Measurements from ENCODE around the gene EXOG.

The EXOG gene

DNA sequence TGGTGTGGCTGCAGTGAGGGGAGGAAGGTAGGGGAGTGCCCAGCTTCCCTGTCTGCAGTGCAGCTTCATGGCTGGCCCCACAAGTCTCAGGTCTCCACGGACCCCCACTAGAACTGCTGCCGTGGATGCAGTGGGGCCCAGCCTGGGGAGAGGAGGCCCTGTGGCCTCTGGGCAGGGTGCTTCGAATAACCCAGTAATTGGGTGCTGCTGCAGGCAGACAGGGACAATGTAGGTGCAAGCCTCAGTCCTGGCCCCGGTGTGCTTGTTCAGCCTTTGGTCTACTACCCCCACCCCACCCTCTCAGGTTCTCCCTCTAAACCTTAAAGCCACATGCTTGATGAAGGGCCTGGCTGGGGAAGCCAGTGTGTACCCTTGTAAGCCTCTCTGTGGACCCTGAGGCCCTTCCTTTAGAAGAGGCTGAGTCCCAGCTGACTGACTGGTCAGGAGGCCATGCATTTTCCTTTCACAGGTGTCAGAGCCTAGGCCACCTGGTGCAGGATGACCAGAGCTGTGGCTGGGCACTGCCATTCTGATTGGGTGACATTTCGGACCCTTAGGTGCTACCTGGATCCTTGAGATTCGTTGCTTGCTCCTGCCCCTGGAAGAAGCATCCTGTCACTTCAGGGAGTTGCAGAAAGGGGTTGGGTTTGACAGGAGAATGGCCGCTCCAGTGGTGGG is 21.1 kb upstream of the EXOG start:
- DNase-seq: no peak

DNA sequence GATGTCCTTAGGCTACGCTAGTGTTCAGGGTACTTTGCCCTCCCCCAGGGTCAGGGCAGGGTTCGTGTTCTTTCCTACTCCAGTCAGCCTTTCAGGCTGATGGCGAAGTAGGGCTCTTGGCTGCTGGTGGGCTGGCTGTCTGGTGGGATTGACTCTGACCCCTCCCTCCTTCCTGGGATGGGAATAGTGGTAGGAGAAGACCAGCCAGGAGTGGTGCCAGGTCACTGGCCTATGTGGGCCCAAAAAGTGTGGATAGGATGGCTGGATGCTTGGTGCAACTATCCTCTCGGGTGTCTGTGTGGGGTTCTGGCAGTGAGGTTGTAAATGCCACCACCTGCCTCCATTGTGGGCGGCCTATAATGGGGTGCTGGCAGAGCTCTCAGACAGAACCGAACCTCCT is 20.4 kb upstream of the EXOG start:
- DNase-seq: no peak

DNA sequence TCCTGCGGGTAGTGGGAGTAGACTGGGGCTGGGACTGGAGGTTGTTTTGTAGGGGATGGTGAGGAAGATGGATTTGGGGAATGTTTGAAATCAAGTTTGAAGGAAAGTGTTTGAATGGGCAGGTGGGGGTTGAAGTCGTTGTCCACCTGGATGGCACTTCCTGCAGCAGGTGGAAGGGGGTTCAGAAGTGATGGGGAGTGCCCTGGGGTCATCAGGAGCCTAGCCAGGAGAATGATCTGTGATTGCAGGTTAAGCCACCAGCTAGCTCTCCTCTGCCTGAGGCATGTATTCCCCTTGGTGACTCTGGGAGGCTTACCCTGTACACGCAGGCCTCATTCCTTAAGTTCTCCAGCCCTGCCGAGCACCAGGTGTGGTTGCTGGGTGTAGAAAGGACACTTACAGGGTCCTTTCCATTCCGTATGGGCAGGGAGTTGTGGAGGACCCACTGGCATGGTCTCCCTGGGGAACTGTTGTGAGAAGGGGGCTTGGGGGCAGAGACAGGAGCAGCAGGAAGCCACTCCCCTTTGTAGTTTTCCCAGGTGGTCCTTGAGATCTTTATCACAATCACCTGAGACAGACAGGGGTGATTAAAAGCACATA is 19.9 kb upstream of the EXOG start:
- DNase-seq: no peak

DNA sequence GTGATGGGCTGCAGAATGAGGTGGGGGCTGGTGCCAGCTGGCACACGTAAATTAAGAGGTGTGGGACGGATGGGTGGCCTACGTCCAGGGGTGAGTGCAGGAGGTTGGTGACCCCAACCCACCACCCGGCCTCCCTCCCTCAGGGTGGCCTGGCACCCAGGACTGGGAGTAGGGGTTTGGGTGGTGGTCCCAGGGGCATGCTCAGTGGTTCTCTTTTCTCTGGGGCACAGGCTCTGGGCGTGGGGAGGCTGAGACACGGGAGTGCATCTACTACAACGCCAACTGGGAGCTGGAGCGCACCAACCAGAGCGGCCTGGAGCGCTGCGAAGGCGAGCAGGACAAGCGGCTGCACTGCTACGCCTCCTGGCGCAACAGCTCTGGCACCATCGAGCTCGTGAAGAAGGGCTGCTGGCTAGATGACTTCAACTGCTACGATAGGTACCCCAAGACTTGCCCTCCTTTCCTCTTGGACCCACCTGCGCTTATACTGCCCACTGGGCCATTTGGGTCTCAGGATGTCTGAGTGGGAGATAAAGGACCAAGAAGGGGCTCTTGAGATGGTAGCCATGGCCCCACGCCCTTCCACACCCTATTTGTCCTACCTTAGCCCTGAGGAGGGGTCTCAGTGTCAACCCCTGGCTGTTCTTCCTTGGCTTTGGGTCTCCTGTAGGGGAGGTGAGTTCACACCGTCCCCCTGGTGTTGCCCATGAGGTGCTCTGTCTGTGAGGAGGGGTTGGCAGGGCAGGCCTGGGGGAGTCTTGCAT is 18.9 kb upstream of the EXOG start:
- DNase-seq: no peak

DNA sequence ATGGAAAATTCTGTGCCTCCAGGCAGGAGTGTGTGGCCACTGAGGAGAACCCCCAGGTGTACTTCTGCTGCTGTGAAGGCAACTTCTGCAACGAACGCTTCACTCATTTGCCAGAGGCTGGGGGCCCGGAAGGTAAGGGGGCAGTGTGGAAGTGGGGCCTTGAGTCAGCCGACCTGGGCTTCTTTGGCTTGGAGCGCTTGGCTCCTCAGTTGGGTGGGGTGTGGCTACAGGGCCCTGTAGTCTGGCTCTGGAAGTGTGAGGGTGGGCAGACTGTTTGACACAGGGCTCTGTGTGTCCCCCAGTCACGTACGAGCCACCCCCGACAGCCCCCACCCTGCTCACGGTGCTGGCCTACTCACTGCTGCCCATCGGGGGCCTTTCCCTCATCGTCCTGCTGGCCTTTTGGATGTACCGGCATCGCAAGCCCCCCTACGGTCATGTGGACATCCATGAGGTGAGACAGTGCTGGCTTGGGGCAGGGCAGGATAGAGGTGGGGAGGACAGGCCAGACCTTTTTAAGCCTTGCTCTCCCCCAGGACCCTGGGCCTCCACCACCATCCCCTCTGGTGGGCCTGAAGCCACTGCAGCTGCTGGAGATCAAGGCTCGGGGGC is 18.2 kb upstream of the EXOG start:
- DNase-seq: no peak

DNA sequence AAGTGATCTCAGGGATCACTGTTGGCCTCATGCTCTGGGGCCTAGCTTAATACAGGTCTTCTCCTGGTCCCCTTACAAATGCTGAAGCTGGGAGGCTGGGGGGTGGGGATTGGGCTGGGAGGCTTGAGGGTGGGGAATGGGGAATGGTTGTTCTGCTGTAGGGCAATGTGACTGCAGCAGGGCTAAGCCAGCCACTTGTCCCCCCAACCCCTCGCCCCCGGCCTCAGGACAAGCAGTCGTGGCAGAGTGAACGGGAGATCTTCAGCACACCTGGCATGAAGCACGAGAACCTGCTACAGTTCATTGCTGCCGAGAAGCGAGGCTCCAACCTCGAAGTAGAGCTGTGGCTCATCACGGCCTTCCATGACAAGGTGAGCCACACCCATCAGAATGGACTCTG is 17.2 kb upstream of the EXOG start:
- no peak for DNase-seq

DNA sequence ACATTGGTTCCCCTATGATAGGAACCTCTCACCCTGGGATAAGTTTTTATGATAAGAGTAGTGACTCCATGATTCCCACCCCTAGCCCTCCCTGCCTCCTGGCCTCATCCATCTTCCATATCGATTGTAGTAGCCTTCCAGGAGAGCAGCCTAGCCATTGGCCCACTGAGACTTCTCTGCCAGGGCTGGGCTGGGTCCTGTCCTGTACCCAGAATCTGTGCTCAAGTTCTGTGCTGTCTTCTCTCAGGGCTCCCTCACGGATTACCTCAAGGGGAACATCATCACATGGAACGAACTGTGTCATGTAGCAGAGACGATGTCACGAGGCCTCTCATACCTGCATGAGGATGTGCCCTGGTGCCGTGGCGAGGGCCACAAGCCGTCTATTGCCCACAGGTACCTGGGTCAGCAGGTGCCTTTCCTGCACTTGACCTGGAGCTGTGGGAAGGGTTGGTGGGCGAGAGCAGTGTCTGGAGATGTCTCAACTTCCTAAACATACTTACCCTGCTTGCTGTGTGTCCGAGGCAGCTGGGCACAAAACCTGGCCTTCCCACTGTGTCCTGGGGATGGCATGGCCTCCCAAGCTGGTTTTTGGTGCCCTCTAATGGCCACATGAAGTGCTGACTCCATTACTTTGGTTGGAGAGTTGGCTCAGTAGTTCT is 16.6 kb upstream of the EXOG start:
- DNase-seq: peak; percentile 78

DNA sequence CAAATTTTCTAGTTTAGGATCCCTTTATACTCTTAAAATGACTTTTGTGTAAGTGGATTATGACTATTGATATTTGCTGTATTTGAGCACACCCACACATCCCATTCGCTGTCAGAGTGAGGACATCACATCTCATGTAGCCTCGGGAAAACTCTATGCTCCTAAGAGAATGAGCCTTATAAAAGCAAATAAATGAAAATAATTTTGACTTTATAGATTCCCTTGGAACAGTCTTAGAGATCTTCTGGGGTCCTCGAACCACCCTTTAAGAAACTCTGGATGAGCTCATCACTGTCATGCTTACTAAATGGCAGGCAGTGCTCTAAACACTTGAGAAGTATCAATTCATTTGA is 16.1 kb upstream of the EXOG start:
- no peak for DNase-seq

DNA sequence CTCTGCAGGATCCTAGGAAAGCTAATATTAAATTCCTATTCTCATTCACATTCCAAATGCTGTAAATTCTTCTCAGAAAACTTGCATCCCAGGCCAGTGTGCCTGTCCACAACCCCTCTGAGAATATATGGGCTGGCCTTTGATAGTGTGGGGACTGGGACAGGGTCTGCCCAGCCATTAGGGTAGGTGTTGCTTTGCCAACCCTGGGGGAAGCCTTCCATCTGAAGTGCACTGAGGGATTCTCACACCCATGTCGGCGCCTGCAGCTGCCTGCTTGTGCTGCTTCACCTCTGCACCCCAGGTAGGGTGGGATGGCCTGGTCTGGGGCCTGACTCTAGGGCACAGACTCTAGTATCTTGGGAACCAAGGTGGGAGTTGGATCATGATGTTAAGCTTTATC is 15.2 kb upstream of the EXOG start:
- DNase-seq: no peak

DNA sequence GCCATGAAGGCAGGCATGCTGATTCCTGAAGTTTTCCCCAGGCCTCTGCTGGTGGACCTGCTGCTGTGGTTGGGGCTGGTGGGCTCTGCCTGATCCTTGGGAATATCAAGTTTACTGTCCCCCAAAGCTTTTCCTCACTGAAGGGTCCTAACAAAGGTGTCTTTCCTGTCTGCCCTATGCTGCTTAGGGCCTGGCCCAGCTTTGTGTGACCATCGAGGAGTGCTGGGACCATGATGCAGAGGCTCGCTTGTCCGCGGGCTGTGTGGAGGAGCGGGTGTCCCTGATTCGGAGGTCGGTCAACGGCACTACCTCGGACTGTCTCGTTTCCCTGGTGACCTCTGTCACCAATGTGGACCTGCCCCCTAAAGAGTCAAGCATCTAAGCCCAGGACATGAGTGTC is 13.2 kb upstream of the EXOG start:
- no peak for DNase-seq

DNA sequence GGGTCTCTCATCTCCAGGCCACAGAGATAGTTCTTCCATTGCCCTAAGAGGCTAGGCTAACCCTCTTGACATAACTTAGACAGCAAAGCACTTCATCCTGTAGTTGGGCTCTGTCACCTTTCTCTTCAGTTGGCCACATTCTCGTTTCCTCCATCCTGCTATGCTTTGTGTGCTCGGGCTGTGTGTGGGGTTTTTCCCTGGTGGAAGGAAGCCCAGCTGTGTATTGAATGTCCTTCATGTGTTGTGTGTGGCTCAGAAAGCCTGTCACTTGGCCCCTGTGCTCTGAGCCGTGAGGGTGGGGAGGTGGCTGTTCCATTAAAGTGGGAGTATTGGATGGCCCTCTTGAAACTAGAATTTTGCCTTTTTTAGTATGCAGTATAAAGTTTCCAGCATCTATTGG is 8.8 kb upstream of the EXOG start:
- no peak for DNase-seq

DNA sequence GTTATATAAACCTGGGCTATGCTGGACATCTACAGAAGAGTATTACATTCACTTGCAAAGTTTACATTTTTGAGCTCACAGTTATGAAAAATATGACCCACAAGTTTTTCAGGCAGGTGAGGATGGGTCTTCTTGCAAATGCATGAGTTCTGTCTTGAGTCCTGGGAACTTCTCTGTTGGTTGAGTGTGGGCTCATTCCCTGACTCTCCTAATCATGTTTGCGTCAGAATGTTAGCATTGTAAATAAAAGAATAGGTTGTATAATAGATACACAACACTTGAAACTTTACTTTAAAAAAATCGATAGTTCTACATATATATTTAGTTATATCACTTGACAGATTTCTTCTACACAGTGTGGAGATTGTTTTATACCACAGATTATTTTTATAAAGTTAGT is 7.2 kb upstream of the EXOG start:
- no peak for DNase-seq

DNA sequence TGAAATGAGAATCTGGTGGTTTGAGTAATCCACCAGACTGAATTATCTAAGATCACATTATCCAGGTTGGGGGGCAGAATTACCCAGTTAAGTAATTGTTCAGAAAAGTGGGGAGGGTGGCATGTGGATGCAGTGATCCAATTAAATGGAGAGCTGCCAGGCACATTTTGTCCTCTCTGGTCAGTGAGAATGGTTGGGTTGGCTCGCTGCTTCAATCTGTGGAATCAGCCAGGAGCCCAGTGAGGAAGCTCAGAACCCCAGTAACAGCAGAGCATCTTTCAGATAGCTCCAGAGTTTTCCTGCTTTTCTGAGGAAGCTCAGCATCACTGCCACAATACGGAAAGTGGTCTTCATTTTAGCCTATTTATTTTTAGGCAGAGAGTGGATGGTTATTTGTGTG is 6.4 kb upstream of the EXOG start:
- DNase-seq: no peak

DNA sequence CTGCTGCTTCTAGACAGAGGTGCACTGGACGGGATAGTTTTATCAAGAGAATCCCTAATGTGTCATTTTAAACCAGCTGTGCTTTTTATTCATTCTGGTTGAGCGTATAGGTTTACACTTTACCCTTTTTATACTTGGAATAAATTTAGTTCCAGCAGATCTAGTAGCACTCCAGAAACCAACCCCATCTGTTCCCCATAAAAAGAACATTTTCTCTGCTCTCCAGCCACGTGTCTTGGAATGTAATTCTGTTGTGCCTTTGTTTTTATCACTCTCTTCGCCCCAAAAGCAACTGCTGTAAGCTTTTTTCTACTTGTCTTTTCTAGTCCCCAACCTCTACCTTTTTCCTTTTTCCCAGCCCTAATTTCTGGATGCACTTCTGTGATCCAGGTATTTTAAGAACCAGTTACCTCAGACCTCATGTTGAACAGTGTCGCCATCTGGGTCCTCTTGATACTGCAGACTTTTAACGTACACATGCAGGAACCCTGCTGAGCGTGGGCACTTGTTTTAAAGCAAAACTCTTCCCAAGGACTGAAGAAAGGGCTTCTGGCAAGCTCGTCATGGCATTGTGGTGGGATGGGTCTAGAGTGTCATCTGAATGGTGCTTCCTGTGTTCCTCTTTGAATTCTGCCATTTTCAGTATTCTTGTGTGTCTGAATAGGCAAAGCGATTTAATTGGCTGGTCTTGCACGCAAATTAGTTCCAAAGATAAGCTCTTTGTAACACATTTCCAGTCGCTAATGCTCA is 5.7 kb upstream of the EXOG start:
- no peak for DNase-seq

DNA sequence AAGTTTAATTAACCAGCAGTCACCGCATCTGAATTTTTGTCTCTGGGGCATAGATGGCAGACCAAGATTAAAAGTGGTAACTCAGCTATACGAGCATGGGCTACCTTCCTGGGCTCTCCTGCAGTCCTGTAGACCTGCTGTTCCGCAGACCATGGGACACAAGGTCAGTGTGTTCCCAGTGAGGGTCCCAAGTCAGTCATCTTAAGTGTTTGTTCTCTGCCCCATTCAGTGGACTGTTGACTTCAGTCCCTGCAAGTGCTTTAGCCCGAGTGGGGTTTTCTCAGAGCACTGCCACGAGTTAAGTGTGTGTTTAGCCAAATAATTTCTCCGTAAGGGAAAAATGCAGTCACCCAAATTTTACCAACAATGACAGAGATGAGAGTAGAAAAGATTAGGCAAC is 4.9 kb upstream of the EXOG start:
- no peak for DNase-seq

DNA sequence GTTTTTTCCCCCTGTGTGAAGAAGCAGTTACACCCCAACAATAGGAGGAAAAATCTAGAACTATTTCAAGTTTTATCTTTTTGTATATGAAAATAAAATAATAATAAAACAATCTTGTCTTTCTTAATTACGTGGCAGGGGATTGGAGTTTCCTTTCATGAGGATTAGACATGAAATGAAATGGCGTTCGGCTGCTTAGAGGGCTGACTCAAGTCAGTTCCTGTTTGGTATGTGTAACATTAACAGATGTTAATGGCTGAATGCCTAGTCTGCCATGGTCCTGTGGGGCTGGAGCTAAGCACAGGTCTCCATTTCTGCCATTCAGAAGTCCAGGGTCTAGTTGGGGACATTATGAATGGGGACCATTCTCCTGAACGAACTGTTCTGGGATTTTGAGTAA is 3.1 kb upstream of the EXOG start:
- DNase-seq: peak; percentile 8

DNA sequence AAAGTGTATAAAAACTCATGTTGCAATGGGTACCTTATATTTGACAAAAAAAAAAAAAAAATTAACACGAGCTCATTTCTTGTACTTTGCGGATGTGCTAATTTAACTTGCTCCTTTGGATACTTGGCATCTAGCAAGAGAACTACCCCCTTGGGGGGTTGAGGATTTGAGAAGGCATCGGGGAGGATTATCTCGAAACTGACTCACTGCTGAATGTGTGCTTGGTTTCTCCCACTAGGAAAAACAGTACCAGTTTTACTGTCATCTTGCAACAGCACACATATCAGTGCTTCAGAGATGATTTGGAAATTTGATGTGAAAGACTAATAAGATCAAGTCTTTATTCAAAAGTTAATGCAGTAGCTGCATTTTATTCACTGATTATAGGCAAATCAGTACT is 891 bp downstream of the EXOG start:
- no peak for DNase-seq

DNA sequence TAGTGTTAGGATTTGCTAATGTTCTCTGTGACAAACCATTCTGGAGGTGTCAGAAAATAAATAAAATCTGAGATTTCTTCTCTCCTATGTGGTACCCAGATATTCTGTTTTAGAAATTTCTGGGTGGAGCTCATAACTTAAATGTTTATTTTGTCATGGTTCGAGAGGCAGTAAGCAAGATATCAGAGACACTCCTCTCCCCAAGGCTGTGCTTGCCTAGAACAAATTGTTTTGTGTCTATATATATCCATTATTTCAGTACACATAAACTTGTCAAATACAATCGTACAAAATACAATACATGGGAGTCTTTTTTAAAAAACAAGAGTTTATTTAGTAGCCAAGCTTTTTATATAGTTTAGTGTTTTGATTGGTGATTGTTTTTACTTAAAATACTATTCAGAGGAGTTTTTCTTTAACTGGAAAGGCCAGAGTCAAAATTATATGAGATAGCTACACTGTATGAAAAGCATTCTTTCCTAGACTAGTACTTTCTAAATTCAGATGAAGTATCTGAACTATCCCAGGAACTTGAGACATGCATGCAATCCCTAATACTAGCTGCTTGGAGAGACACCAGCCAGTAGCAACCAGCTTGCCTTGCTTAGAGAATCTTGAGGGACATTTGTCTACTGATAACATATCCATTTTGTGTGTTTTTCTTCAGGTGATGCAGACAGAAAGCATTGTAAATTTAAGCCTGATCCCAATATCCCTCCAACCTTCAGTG is 4.7 kb downstream of the EXOG start:
- no peak for DNase-seq

DNA sequence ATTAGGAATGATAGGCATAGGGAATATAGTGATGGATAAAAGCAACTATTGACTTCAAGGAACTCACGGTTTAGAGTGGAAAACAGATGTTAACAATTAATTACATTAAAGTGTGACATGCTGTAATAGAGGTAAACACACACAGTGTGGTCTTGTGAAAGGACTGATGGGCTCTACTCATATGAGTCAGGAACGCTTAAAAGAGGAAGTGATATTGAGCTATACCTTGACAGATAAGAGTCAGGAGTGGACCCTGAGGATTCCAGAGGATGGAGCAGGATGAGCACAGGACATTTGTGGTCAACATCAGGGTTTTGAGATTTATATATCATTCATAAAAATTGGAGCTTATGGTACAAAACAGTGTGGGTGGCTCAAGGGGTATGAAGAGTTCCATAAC is 11.0 kb downstream of the EXOG start:
- peak; percentile 13 for DNase-seq

DNA sequence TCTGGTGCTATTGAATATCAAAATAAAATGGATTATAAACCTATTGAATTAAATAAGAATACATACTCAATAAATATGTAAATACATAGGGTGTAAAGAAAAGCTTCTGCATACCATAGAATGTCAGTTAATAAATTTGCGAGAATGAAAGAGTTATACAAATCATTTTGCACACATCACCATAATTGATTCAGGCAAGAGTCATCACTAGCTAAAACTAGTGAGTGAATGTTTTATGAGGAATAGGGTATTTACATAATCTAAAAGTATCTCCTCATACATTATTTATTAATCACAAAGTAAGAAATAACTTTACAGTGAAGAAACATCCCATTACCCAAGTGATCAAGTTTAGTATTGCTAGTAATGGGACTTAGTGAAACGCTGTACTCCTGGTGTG is 13.6 kb downstream of the EXOG start:
- DNase-seq: no peak

DNA sequence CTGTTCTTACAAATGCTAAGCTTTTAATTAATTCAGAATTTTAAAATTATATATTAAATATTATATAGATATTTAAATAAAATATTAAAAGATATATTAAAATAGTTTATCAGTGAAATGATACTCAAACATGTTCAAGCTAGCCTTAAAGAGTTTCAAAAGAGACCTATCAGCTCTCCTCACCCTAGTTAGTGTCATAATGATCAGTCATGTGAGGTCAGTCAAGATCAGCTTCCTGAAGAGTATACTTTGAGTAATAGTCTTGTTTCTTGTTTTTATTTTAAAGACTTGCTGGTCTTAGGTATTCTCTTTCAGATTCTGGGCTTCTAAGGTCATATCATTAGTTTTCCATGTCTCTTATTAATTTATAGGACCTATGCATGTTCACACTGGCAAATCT is 14.5 kb downstream of the EXOG start:
- DNase-seq: no peak

DNA sequence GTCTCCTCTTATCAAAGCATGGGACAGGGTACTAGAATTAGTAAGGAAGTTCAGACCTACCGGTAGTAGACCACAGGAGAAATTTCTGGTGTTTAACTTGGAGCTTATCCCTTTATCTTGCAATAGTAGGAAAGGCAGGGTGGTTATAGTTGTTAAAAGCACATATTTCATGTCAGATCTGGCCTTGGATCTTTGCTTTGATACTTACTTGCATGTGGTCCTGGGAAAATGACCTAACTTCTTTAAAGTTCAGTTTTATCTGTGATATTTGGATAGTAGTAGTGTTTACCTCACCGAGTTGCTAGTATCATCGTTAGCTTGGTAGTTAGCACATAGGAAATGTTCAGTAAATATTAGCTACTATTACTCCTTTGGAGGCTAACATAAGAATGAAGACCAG is 15.4 kb downstream of the EXOG start:
- no peak for DNase-seq

All from hematopoietic multipotent progenitor cell treated with erythropoietin and hydrocortisone succinate and interleukin-3 and kit ligand, for 4 days (in vitro differentiated cells).